SK-N-SH (cell line): ENCODE data around the gene SLBP. TPM values are rescaled to one million over a fixed set of nuclear protein-coding genes. Genes with fewer than 3 reads are reported as not detected.

ENCODE experiments used
- CTCF ChIA-PET: fragments of 300-600, 350-600 bp; formaldehyde crosslinking; extraction: SDS; loops from one replicate; lab custom pipeline; 2021; lab: Yijun Ruan, JAX
- POLR2A ChIA-PET: fragments of 350-600 bp; sonication (Branson Sonifier 250); formaldehyde crosslinking; extraction: SDS; loops from one replicate; lab custom pipeline; 2020; ENCODE audit warnings: antibody characterized with exemption, inconsistent platforms; lab: Yijun Ruan, JAX
- DNase-seq: peaks from one replicate; pipeline ENCODE4 v3.0.0; 2012
- H2AFZ ChIP-seq: fragments of 200-600 bp; sonication (generic); 2 replicates; pipeline ENCODE4 v1.8.1; 2016; ENCODE audit warnings: antibody characterized with exemption, mild to moderate bottlenecking, low read depth
- H3F3A ChIP-seq: fragments of 200-600 bp; sonication (generic); replicated peaks from 2 replicates; pipeline ENCODE3; 2016; ENCODE audit warnings: antibody characterized with exemption, mild to moderate bottlenecking; ENCODE audit not compliant: insufficient read depth
- H3K27ac ChIP-seq, 2 experiments: fragments of 200-500 bp in 1 of 2; fragments of 200-600 bp in 1 of 2; sonication (Bioruptor generic) in 1 of 2; sonication (generic), shearing (Covaris generic) in 1 of 2; 2 replicates each; pipeline versions ENCODE4 v1.5.1 to v1.6.1; 2014 to 2016; ENCODE audit warnings: low read depth in 2 of 2, inconsistent platforms in 1 of 2, low read length in 1 of 2, mild to moderate bottlenecking in 1 of 2, mixed read lengths in 1 of 2
- H3K27me3 ChIP-seq: fragments of 200-600 bp; sonication (generic), shearing (Covaris generic); 2 replicates; pipeline ENCODE4 v1.6.1; 2016; ENCODE audit warnings: mixed run types; ENCODE audit not compliant: insufficient read depth
- H3K36me3 ChIP-seq, 2 experiments: fragments of 200-500 bp in 1 of 2; fragments of 200-600 bp in 1 of 2; sonication (Bioruptor generic) in 1 of 2; sonication (generic) in 1 of 2; replicated peaks in 1 of 2; 2 replicates each; pipeline versions ENCODE3 to v1.5.1; 2014 to 2016; ENCODE audit warnings: low read length in 1 of 2, mild to moderate bottlenecking in 1 of 2; ENCODE audit not compliant: insufficient read depth in 2 of 2, control insufficient read depth in 1 of 2
- H3K4me1 ChIP-seq, 2 experiments: fragments of 200-500 bp in 1 of 2; fragments of 200-600 bp in 1 of 2; sonication (Bioruptor generic) in 1 of 2; sonication (generic), shearing (Covaris generic) in 1 of 2; 2 replicates each; pipeline versions ENCODE4 v1.5.1 to v1.6.1; 2014 to 2016; ENCODE audit warnings: low read depth in 1 of 2, low read length in 1 of 2, mixed run types in 1 of 2; ENCODE audit not compliant: insufficient read depth in 2 of 2, control insufficient read depth in 1 of 2
- H3K4me2 ChIP-seq: fragments of 200-600 bp; sonication (generic), shearing (Covaris generic); 2 replicates; pipeline ENCODE4 v1.6.1; 2017; ENCODE audit warnings: mixed run types
- H3K4me3 ChIP-seq, 2 experiments: fragments of 200-500 bp in 1 of 2; fragments of 200-600 bp in 1 of 2; sonication (Bioruptor generic) in 1 of 2; sonication (generic), shearing (Covaris generic) in 1 of 2; 2 replicates each; pipeline versions ENCODE4 v1.5.1 to v1.8.1; 2014 to 2016; ENCODE audit warnings: low read depth in 2 of 2, inconsistent platforms in 1 of 2, low read length in 1 of 2, mild to moderate bottlenecking in 1 of 2, mixed read lengths in 1 of 2, moderate library complexity in 1 of 2
- H3K79me2 ChIP-seq: fragments of 200-600 bp; sonication (generic); 2 replicates; pipeline ENCODE4 v1.8.1; 2017; ENCODE audit warnings: mild to moderate bottlenecking; ENCODE audit not compliant: insufficient read depth
- H3K9ac ChIP-seq: fragments of 200-600 bp; sonication (generic); 2 replicates; pipeline ENCODE4 v1.6.1; 2017; ENCODE audit warnings: mixed run types
- H3K9me2 ChIP-seq: fragments of 200-600 bp; sonication (generic); 2 replicates; pipeline ENCODE4 v1.6.1; 2017; ENCODE audit warnings: mixed run types
- H3K9me3 ChIP-seq: fragments of 200-600 bp; sonication (generic); 2 replicates; pipeline ENCODE4 v1.6.1; 2017; ENCODE audit warnings: mixed run types, mild to moderate bottlenecking, moderate library complexity
- H4K20me1 ChIP-seq: fragments of 200-600 bp; sonication (generic); 2 replicates; pipeline ENCODE4 v1.6.1; 2017; ENCODE audit warnings: mild to moderate bottlenecking, mixed run types; ENCODE audit not compliant: insufficient read depth
- CHD2 ChIP-seq: fragments of 150-350 bp; IDR thresholded peaks from 2 replicates; pipeline ENCODE4 v1.6.1; 2018; ENCODE audit warnings: low read length; ENCODE audit not compliant: partially characterized antibody
- ELF1 ChIP-seq: IDR thresholded peaks from 2 replicates; pipeline ENCODE4 v1.4.0; 2012
- EP300 ChIP-seq, 2 experiments: IDR thresholded peaks; 2 replicates each; pipeline versions ENCODE4 v1.4.0 to v1.6.1; 2012; ENCODE audit warnings: borderline replicate concordance in 1 of 2, low read depth in 1 of 2, low read length in 1 of 2
- EZH2phosphoT487 ChIP-seq: fragments of 200-600 bp; sonication (generic); IDR thresholded peaks from 2 replicates; pipeline ENCODE4 v1.6.1; 2017; ENCODE audit warnings: low read depth, mixed run types, mild to moderate bottlenecking, antibody characterized with exemption, moderate library complexity, borderline replicate concordance
- FOSL2 ChIP-seq: IDR thresholded peaks from 2 replicates; pipeline ENCODE4 v1.4.0; 2012; ENCODE audit warnings: low read depth, mild to moderate bottlenecking, moderate library complexity, borderline replicate concordance
- FOXJ3 ChIP-seq: sonication (generic); formaldehyde crosslinking; IDR thresholded peaks from 2 replicates; pipeline ENCODE4 v1.5.1; 2020; ENCODE audit warnings: mild to moderate bottlenecking, missing genetic modification reagents
- FOXM1 ChIP-seq: IDR thresholded peaks from 2 replicates; pipeline ENCODE4 v1.4.0; 2012; ENCODE audit warnings: low read depth, mild to moderate bottlenecking
- IRF3 ChIP-seq: fragments of 150-350 bp; IDR thresholded peaks from 2 replicates; pipeline ENCODE4 v1.6.1; 2016; ENCODE audit warnings: mild to moderate bottlenecking, low read depth, low read length
- MAX ChIP-seq: IDR thresholded peaks from 2 replicates; pipeline ENCODE4 v1.4.0; 2012; ENCODE audit warnings: low read depth
- MXI1 ChIP-seq: IDR thresholded peaks from 2 replicates; pipeline ENCODE4 v1.6.1; 2012; ENCODE audit warnings: mild to moderate bottlenecking, low read depth, low read length, improper control_type of control experiment
- RCOR1 ChIP-seq: fragments of 150-350 bp; IDR thresholded peaks from 2 replicates; pipeline ENCODE4 v1.6.1; 2017; ENCODE audit warnings: antibody characterized with exemption, low read length
- SMC3 ChIP-seq: IDR thresholded peaks from 2 replicates; pipeline ENCODE4 v1.6.1; 2012; ENCODE audit warnings: low read depth, low read length, improper control_type of control experiment
- TCF12 ChIP-seq: IDR thresholded peaks from 2 replicates; pipeline ENCODE4 v1.4.0; 2012
- USF2 ChIP-seq: fragments of 150-350 bp; IDR thresholded peaks from 2 replicates; pipeline ENCODE4 v1.6.1; 2017; ENCODE audit warnings: antibody characterized with exemption, low read length, low read depth, borderline replicate concordance
- ZBTB33 ChIP-seq: IDR thresholded peaks from 2 replicates; pipeline ENCODE4 v1.4.0; 2012; ENCODE audit warnings: low read depth, borderline replicate concordance
- whole genome bisulfite sequencing: methylation state at CpG from one replicate; pipeline ENCODE4 v1.1.6; 2017; ENCODE audit warnings: low lambda C conversion rate; 5-methylcytosine and 5-hydroxymethylcytosine counted together
- polyA plus RNA-seq, 3 experiments: library from polyadenylated mRNA; depleted of rRNA; stranded (reverse); fragments of >200 nt; gene quantifications; 2 replicates each; pipeline ENCODE4 v1.2.3, GENCODE V29; 2012
- TF ChIP-seq, protein P1 (sequence below): IDR thresholded peaks from 2 replicates; pipeline ENCODE4; 2012
- TF ChIP-seq, protein P2 (sequence below): IDR thresholded peaks from 2 replicates; pipeline ENCODE4 v1.6.1; 2012; ENCODE audit warnings: mild to moderate bottlenecking, low read depth, low read length, moderate library complexity
- TF ChIP-seq, protein P3 (sequence below): fragments of 200-600 bp; sonication (generic); IDR thresholded peaks from 2 replicates; pipeline ENCODE4 v1.6.1; 2017; ENCODE audit warnings: antibody characterized with exemption, mild to moderate bottlenecking, moderate library complexity

The SLBP gene
- polyA plus RNA-seq, 1 of the 3 experiments (the other 2 are of a cell fraction): 51.5 TPM

- H3F3A ChIP-seq: peaks cover 23% of the 10 kb centered on the region
- ChIA-PET POLR2A (no interaction called here), CTCF (interaction anchor here (6.2 kb wide), 1 partner anchor 10 kb away, joined by 32 read pairs; no protein-coding TSS in a partner anchor)
- H3K4me1 ChIP-seq: peaks cover 4 to 13% of the 10 kb centered on the region in 2 experiments; a peak in 2 of 4 replicates
- H3K9me3 ChIP-seq: no peaks in the 10 kb centered on the region
- no peaks in the 10 kb centered on the region for H4K20me1 ChIP-seq
- TF ChIP-seq, protein P1, sequence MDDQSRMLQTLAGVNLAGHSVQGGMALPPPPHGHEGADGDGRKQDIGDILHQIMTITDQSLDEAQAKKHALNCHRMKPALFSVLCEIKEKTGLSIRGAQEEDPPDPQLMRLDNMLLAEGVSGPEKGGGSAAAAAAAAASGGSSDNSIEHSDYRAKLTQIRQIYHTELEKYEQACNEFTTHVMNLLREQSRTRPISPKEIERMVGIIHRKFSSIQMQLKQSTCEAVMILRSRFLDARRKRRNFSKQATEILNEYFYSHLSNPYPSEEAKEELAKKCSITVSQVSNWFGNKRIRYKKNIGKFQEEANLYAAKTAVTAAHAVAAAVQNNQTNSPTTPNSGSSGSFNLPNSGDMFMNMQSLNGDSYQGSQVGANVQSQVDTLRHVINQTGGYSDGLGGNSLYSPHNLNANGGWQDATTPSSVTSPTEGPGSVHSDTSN: no peak
- TF ChIP-seq, protein P2, sequence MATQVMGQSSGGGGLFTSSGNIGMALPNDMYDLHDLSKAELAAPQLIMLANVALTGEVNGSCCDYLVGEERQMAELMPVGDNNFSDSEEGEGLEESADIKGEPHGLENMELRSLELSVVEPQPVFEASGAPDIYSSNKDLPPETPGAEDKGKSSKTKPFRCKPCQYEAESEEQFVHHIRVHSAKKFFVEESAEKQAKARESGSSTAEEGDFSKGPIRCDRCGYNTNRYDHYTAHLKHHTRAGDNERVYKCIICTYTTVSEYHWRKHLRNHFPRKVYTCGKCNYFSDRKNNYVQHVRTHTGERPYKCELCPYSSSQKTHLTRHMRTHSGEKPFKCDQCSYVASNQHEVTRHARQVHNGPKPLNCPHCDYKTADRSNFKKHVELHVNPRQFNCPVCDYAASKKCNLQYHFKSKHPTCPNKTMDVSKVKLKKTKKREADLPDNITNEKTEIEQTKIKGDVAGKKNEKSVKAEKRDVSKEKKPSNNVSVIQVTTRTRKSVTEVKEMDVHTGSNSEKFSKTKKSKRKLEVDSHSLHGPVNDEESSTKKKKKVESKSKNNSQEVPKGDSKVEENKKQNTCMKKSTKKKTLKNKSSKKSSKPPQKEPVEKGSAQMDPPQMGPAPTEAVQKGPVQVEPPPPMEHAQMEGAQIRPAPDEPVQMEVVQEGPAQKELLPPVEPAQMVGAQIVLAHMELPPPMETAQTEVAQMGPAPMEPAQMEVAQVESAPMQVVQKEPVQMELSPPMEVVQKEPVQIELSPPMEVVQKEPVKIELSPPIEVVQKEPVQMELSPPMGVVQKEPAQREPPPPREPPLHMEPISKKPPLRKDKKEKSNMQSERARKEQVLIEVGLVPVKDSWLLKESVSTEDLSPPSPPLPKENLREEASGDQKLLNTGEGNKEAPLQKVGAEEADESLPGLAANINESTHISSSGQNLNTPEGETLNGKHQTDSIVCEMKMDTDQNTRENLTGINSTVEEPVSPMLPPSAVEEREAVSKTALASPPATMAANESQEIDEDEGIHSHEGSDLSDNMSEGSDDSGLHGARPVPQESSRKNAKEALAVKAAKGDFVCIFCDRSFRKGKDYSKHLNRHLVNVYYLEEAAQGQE: no peak
- TF ChIP-seq TCF12: no peak
- TF ChIP-seq EZH2phosphoT487: no peak
- no peak for TF ChIP-seq MAX
- no peak for TF ChIP-seq RCOR1
- no peak for TF ChIP-seq ELF1
- TF ChIP-seq EP300 (IDR thresholded peaks at IDR 0.05; ENCODE audit: borderline replicate concordance in 1 of 2, low read depth in 1 of 2, low read length in 1 of 2): no peak
- no peak for TF ChIP-seq IRF3
- TF ChIP-seq FOXM1: no peak
- no peak for TF ChIP-seq MXI1
- TF ChIP-seq FOSL2: no peak
- TF ChIP-seq FOXJ3: no peak
- no peak for TF ChIP-seq CHD2
- no peak for TF ChIP-seq USF2
- no peak for TF ChIP-seq SMC3
- TF ChIP-seq, protein P3, sequence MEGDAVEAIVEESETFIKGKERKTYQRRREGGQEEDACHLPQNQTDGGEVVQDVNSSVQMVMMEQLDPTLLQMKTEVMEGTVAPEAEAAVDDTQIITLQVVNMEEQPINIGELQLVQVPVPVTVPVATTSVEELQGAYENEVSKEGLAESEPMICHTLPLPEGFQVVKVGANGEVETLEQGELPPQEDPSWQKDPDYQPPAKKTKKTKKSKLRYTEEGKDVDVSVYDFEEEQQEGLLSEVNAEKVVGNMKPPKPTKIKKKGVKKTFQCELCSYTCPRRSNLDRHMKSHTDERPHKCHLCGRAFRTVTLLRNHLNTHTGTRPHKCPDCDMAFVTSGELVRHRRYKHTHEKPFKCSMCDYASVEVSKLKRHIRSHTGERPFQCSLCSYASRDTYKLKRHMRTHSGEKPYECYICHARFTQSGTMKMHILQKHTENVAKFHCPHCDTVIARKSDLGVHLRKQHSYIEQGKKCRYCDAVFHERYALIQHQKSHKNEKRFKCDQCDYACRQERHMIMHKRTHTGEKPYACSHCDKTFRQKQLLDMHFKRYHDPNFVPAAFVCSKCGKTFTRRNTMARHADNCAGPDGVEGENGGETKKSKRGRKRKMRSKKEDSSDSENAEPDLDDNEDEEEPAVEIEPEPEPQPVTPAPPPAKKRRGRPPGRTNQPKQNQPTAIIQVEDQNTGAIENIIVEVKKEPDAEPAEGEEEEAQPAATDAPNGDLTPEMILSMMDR: no peak
- TF ChIP-seq ZBTB33: no peak
- H3K9ac ChIP-seq: peak overlapping the region; percentile 88; the same call in 1 of the 2 replicates
- 96% methylated on average over 13 of the region's 13 CpGs for WGBS
- no peaks in the 10 kb centered on the region for H3K27me3 ChIP-seq
- DNase-seq: no peak
- peak overlapping the region; percentile 65 to 67; a peak in 3 of 4 replicates for H3K4me3 ChIP-seq
- H2AFZ ChIP-seq: peak overlapping the region; percentile 89; the same call in 1 of the 2 replicates
- H3K79me2 ChIP-seq: peaks cover 11% of the 10 kb centered on the region
- H3K9me2 ChIP-seq: no peaks in the 10 kb centered on the region
- H3K27ac ChIP-seq: peak overlapping the region in 1 of 2 experiments; percentile 94; a peak in 3 of 4 replicates
- no peaks in the 10 kb centered on the region for H3K36me3 ChIP-seq
- peak overlapping the region; percentile 93 for H3K4me2 ChIP-seq
These were observed 29.3 kb downstream of the SLBP start for GRCh38 chr4:1682860-1683259.
